HG02870 (cell line): ENCODE data around the gene ALOX12B.

Experiments
- ATAC-seq: cut with Tn5 transposase; IDR thresholded peaks from one replicate; pipeline ENCODE4 v1.9.1; 2021; ENCODE audit warnings: mild to moderate bottlenecking, moderate library complexity; ENCODE audit not compliant: unreplicated experiment

Gene ALOX12B

DNA sequence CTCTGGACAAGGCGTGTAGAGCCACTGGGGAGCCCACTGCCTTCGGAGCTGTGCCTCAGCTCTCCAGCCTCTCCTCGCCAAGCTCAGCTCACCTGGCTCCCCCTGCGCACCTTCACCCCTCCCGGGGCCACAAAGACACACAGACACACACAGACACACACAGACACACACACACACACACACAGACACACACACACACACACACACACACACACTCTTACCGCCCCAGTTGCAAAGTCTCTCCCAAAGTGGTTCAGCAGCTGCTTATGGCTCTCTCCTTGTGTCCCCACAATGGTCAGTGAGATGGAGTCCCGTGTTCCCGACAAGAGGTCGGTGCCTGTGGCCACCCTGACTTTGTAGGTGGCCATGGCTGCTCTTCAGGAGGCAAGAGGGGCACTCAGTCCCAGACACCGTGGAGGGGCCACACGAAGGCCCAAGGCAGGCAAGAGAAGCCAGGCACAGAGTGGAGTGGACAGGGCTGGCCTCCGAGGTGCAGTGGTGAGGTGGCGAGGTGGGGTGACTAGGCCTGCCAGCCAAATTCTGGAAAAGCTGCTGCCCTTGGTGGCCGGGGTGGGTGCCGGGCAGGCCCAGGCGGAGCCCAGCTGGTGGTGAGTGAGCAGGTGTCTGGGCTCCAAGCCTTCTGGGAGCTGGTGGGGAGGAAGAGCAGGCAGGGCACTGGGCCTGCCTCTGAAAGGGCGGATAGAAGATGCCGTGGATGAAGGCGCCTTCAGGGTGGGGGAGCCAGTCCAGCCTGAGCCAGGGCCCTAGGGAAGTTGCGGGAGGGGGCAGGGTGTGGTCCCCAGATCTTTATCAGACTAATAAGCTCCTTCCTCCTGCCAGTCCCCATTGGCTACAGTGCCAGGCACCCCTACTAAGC, at the start of gene ALOX12B:
TSS of gene ALOX12B (minus strand) at position 642 of the 877 bp plus-strand sequence. CDS start at position 368, 274 bp downstream.
- ATAC-seq: no peak

DNA sequence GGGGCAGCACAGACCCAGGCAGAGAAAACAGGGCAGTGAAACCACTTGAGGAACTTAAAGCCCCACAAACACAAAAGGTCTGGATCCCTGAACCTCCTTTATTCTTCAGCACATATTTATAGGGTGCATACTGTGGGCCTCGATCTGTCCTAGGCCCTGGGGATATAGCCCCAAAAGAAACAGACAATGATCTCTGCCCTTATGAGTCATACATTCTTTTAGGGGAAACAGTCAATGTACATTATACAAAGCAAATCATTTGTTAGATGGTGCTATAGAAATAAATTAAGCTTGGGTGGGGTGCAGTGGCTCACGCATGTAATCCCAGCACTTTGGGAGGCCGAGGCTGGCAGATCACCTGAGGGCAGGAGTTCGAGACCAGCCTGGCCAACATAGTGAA, 46.4 kb upstream of the ALOX12B start:
- ATAC-seq: no peak

DNA sequence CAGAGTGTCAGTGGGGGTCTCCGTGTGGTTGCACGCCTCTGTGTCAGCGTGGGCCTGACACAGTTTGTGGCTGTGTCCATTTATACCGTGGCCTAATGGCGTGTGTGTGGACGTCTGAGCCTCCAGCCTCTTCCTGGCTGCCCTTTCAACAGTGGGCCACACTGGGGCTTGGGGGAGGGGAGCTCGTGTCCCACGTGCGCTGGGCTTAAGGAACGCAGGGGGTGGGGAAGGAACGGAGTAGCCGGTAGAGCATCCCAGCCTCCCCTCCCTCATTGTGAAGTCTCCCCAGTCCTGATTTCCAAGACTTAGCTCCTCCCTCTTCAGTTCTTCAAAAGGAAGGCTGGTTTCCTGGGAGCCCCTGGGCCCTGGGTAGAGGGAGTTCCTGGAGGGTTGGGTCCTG, 45.9 kb upstream of the ALOX12B start:
- ATAC-seq: no peak

DNA sequence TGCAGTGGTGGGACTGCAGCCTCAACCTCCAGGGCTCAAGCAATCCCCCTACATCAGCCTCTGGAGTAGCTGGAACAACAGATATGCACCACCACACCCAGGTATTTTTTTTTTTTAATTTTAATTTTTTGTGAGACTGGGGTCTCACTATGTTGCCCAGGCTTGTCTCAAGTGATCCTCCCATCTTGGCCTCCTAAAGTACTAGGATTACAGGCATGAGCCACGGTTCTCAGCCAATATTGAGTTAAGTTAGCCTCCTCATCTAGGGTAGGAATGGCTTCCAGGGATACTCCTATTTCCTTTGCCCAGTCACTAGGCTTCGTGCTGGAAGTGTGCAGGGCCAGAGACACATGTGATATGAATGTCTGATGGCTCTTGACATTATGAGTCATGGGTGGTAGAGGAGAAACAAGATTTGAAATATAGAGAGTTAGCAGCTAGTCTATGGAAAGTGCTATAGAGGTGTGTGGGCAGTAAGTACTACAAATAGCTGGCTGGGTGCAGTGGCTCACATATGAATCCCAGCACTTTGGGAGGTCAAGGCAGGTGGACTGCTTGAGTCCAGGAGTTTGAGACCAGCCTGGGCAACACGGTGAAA, 44.4 kb upstream of the ALOX12B start:
- ATAC-seq: no peak

DNA sequence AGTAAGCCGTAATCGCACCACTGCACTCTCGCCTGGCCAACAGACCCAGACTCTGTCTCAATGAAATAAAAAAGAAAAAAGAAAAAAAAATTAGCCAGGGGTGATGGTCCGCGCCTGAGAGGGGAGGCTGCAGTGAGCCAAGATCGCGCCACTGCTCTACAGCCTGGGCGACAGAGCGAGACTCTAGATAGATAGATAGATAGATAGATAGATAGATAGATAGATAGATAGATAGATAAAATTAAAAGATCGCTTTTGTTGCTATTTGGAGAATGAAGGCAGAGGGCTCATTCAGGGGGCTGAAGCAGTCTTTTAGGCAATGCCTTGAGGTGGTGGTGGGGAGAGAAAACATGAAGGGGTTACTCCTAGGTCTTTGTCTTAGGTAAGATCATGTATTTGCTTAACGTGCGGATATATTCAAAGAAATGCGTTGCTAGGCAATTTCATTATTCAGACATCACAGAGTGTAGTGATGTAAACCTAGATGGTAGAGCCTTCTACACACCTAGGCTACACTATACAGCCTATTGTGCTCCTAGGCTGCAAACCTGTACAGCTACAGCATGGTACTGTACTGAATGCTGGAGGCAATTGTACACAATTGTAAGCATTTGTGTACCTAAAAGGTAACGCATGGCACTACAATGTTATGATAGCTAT, 40.7 kb upstream of the ALOX12B start:
- no peak for ATAC-seq

DNA sequence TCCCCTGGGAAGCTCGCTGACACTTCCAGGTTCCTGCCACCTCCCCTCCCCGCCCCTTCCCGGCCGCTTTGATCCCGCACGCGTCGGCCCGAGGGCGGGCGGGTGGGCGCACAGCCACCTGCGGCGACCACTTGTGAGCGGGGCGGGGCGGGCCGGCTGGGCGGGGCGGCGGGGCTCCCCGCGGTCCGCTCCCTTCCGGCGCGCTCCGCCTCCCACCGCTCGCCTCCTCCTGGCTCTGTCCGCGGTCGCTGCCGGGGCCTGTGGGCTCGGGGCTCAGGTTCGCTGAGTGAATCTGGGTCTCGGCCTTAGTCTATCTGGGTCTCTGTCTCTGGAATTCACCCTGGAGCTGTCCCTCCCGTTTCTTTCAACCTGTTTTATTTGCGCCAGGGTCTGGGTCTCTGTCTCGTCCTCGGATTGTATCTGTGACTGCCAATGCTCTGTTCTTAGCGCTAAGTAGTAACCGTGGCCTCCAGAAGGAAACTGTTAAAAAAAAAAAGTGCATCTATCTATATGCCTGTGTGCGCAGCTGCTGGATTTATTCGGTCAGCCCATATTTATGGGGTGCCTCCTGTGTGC, 39.1 kb upstream of the ALOX12B start:
- ATAC-seq: no peak

DNA sequence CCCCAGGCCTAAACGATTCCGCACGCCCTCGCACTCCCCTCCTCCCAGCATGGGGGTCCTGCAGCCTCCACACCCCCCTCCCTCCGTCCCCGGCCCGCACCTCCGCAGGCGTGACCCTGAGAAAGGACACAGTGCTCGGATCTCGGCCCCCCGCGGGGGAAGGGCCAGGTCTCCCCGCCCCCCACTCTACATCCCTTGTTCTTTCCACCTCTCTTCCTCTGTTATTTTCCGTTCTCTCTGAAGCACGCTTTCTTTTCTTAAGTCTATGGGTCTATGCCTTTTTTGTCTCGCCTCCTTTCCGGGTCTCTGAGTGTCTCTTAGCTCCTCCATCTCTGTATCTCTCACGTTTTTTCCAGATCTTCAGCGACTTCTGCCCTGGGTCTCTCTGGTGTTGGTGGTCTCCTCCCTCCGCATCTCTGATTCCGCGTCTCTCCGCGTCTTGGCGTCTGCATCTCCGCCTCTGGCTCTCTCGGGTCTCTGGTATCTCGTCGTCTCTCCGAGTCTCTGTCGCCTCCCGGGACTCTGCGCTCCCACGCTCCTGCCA, 38.5 kb upstream of the ALOX12B start:
- no peak for ATAC-seq

DNA sequence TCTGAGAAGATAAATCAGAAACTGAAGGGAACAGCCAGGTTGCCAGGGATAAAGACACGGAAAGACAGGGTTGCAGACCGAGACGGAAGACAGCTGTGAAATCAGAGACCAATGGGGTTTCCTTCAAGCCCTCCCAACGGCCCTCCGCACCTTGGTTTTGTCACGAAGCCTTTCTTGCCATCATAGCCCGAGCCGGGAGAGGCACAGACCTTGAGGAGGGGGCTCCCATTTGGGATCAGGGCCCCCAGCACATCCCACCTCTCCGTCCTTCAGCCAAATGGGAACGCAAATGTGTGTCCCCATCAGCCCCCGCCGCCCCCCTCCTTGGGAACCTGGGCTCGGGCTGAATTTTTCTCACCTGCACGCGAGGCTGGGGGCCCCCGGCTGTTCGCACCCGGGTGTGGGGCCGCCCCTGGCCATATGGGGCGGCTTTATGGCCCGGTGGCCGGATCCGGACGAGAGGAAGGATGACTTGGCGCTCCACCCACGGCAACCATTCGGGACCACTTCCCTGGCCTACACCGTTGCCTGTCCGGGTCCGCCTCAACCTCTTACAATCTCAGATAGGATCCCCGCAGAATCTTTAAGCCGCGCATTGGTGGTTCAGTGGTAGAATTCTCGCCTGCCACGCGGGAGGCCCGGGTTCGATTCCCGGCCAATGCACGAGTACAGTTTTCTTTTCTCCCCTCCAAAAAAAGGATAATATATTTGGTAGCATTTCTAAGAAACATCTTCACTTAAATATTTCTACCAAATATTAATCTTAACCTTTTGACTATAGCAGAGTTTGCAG, 37.8 kb upstream of the ALOX12B start:
- no peak for ATAC-seq

DNA sequence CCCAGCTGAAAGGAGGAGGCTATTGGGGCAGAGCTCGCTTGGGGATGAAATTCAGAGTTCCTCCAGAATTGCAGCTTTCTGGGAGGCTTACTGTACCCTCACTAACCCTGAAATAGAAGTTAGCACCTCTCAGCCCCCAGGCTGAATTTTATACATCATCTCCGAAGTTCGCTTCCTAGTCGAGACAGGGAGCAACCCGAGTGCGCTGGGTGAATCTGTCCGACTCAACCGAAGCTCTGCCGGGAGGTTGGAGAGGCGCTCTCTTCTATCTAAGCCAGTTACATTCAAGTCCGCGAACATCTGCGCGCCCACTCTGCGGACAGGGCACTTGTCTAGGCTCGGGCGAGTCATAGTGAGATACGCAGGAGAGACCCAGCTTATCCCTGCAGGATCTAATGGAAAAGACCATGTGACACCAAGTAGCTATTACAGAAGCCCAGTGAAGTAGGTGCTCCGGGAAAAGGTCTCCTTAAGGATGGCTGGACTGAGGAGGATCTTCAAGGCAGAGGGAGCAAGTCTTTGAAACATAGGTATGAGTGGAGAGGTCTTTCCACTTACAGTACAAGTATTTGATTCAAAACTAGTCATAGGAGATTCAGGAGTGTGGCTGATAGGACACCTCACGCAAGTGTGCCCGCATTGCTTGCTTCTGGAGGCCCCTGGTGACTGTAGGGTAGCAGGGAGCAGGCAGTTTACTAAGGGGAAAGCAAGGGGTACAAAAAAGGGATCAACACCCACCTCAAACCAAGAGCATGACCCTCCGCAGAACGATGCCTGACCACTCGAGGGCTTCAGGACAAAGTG, 37.0 kb upstream of the ALOX12B start:
- ATAC-seq: no peak

DNA sequence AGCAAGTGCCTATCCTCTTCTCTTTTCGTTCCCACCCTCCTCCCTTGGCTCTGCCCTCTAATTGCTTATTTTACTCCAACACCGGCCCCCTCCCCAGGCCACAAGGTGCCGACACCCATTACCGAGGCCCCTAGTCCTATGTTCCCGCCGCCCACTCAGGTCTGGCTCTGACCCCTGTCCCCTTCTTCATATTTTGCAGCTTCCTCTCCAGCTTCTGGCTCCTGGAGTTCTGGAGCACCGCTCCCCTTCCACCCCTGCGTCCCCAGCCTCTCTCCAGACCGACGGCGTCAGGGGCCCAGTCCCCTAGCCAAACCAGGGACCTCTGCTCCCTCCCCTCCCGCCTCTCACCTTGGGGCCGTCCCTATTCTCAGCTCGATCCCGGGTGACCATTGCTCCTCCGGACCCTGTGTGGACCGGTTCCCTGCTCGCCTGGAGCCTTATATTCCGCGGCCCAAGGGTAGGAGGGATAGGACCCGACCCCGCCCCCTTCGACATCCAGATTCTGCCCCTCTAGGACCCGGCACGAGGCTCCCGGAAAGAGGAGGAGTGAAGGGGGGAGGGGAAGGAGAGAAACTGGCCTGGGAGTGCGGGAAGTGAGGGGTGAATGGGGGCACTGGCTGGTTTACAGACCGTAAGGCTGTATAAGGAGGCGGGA, 36.3 kb upstream of the ALOX12B start, which contains the start of gene HES7:
TSS of gene HES7 (minus strand) at position 412 of the 655 bp plus-strand sequence. CDS start at position 390, 22 bp downstream.
- no peak for ATAC-seq

DNA sequence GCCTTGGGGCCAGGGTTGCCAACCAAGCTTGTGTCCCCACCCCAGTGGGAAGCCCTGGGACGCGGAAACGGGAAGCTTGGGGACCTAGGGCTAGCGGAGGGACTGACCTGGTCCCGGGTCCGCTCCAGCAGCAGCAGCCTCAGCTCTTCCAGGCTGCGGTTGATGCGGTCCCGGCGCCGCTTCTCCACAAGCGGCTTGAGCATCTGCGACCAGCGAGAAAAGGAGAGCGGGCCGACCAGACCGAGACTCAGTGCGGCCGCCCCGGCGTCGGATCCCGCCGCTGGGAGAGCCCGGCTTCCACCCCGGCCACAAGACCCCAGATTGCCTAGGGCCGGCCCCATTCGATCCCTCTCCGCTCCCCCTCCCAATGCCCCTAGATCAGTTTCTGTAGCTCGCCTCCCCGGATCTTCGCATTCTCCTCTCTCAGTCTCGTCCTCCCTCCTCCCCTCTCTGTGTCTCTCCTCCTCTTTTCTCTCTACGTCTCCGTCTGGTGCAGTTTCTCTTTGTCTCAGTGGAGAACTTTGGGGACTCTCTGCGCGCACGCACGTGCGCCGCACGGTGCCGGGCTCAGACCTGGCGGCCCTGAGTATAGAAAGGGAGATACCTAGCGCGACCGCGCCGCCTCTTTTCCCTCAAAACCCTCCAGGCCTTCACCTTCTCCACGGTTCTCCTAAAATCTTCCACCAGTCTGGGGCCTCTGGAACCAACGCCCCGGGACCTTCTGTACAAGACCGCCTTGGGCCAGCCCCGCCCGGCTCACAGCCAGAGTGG, 35.6 kb upstream of the ALOX12B start:
- ATAC-seq: no peak

DNA sequence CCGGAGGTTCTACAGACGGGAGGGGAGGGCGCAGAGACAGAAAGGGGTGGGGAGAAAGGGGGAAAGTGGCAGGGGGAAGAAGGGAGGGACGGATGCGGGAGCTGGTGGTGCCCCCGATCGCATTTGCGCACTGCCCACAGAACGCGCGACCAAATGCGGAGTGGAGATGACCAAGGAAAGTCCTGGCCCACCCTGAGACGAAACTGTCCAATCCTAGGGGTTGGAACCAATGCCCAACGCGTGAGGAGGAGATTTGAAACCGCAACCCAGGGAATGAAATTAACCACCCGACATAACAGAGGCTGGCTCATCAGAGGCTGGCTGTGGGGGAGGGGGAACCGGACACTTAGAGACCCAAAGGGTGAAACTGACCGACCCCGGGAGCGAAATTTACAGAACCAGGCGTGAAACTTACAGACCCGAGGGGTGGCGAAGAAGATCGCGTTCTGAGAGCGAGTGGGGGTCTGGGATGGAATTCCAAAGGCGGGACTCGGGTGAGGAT, 35.0 kb upstream of the ALOX12B start:
- no peak for ATAC-seq

DNA sequence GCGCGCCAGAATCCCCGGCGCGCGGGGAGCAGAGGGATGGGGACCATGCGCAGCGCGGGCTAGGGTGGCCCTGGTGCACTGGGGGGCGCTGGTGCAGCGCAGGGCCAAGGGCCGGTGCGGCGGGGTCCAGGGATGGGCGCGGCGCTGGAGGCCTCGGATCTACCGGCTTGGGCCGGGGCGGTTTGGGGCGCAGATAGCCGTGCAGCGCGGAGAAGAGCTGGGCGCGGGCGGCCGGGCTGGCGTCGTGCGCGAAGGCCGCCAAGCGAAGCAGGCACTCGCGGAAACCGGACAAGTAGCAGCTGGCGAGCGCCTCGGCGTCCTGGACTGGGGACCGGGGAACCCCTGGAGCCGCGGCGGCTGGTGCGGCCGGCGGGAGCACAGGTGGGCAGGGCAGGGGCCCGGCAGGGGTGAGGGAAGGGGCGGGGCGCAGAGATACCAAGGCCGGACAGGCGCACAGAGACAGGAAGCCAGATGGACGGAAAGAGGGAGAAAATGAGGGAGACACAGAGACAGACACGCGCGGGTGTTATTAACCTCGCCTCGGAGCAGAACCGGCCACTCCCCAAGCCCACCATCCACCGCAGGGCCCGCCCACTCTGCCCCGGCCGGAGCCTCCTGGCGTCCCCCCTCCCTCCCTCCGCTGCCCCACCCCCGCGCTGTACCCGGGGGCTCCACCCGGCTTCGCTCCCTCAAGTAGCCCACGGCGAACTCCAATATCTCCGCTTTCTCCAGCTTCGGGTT, 34.3 kb upstream of the ALOX12B start:
- peak; percentile 23 for ATAC-seq

DNA sequence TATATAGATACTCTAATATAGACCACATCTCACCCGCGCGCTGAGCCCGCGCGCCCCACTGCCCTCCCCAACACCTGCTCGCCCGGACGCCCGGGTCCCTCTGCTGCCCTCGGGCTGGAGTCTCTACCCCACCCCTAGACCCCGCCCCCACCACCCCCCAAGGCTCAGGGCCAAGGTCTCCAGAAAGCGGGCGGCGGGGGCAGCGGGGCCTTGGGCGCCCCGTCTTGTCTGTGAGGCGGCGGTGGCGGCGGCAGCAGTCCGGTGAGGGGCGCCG, 33.8 kb upstream of the ALOX12B start:
- peak; percentile 1 for ATAC-seq

DNA sequence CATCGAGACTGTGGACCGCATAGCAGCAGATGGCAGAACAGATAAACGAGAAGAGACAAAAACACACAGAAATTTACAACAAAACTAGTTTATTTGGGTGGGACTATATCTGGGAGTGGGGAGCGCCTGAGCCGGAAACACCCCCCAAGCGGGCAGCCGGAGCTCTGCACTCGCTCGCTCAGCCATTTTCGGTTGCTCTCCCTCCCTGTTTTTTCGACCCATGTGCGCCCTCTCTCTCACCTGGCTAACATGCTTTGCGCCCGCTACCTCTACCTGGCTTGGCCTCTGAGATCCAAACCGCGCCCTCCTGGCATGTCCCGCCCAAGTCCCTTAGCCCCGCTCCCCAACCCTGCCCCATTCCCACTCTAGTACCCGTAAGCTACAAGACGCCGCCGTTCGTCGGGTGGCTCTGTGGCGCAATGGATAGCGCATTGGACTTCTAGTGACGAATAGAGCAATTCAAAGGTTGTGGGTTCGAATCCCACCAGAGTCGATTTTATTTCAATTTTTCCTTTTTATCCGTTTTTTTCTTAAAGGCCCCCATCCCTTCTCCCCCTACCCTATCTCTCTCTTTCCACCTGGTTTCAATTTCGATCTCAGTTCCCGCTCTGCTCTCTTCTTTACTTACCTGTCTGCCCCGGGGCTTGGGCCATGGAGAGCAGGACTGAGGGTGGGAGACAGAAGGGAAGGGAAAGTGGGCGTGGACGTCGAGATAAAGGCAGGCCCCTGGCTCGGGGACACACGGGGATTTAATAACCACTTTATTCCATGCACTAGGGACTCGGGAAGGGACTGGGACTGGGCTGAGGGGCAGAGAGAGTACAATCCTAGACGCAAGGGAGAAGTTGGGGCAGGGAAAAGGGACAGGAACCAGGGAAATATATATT, 33.2 kb upstream of the ALOX12B start:
- no peak for ATAC-seq
